C4-2B (cell line): Measurements from ENCODE around the gene HEYL.

ENCODE experiments used
- ZFX ChIP-seq: fragments of 450-650 bp; IDR thresholded peaks from 2 replicates; pipeline ENCODE4 v1.6.1; 2017
- TF ChIP-seq, protein P1 (sequence below): fragments of 450-650 bp; conservative IDR thresholded peaks from 2 replicates; pipeline ENCODE4 v1.5.1; 2017; ENCODE audit warnings: mild to moderate bottlenecking

DNA sequence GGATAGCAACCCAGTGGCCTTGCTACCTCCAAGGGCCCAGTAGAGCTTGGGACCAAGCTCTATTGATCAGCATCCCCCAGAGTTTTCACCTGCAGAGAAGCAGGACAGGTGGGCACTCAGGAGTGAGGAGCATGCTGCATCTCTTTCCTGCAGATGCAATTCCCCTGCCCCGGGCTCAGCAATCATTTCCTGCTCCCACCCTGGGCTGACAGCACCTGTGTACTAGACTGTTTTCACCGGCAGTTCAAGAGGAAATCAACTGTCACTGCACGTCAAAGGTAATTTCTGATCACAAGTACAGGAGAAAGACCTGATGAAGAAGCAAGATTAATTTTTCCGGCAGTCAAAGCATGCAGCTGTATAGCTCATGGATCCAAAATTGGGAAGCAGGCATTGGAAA lies 41.3 kb upstream of the HEYL start:
- TF ChIP-seq, protein P1, sequence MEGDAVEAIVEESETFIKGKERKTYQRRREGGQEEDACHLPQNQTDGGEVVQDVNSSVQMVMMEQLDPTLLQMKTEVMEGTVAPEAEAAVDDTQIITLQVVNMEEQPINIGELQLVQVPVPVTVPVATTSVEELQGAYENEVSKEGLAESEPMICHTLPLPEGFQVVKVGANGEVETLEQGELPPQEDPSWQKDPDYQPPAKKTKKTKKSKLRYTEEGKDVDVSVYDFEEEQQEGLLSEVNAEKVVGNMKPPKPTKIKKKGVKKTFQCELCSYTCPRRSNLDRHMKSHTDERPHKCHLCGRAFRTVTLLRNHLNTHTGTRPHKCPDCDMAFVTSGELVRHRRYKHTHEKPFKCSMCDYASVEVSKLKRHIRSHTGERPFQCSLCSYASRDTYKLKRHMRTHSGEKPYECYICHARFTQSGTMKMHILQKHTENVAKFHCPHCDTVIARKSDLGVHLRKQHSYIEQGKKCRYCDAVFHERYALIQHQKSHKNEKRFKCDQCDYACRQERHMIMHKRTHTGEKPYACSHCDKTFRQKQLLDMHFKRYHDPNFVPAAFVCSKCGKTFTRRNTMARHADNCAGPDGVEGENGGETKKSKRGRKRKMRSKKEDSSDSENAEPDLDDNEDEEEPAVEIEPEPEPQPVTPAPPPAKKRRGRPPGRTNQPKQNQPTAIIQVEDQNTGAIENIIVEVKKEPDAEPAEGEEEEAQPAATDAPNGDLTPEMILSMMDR, result no peak
- TF ChIP-seq ZFX, result no peak
